ENCODE data around the gene FEZ2.

- TF ChIP-seq NPAS2 (CRISPR knock-in tag; IDR thresholded peaks at IDR 0.05; ENCODE audit: borderline replicate concordance) (no peak), REST (IDR thresholded peaks at IDR 0.05) (no peak), SMC3 (IDR thresholded peaks at IDR 0.05) (no peak), CTCF (IDR thresholded peaks at IDR 0.05) (no peak), CHD4 (IDR thresholded peaks at IDR 0.05; ENCODE audit: borderline replicate concordance) (no peak), CBX2 (IDR thresholded peaks at IDR 0.05; ENCODE audit: borderline replicate concordance, low read depth) (no peak), MAX (IDR thresholded peaks at IDR 0.05) (no peak), ELK1 (IDR thresholded peaks at IDR 0.05; ENCODE audit: low read depth, low read length) (no peak)
These were observed 10.0 kb upstream of the FEZ2 start for GRCh38 chr2:36607947-36608346.

Measured in A549 (cell line).